GM23338 (cell line): Measurements from ENCODE around the gene S100PBP.
A peak's percentile ranks its signal among the peaks of the same experiment; 100 is the strongest.

Experiments used
- CREB1 ChIP-seq: fragments of 250-450 bp; sonication (Bioruptor Pico); IDR thresholded peaks from 2 replicates; pipeline ENCODE4 v1.5.0; 2020; ENCODE audit warnings: low read depth, mild to moderate bottlenecking, moderate library complexity
- CTCF ChIP-seq, 2 experiments: fragments of 200-600 bp in 1 of 2; sonication (generic) in 1 of 2; conservative IDR thresholded peaks; 2 replicates each; pipeline versions ENCODE4 v1.5.1 to v1.6.1; 2016 to 2017; ENCODE audit warnings: antibody characterized with exemption in 2 of 2, low read depth in 2 of 2, mild to moderate bottlenecking in 2 of 2, moderate library complexity in 1 of 2
- EZH2 ChIP-seq: fragments of 200-600 bp; sonication (generic); IDR thresholded peaks from one replicate; pipeline ENCODE4 v1.8.0; 2017; ENCODE audit warnings: antibody characterized with exemption, mild to moderate bottlenecking, low read depth; ENCODE audit not compliant: unreplicated experiment
- EZH2phosphoT487 ChIP-seq: fragments of 200-600 bp; sonication (generic); IDR thresholded peaks from one replicate; pipeline ENCODE4 v1.8.1; 2018; ENCODE audit warnings: antibody characterized with exemption; ENCODE audit not compliant: unreplicated experiment
- JUNB ChIP-seq: IDR thresholded peaks from one replicate; pipeline ENCODE4 v1.6.1; 2016; ENCODE audit warnings: antibody characterized with exemption; ENCODE audit not compliant: unreplicated experiment
- POLR2AphosphoS5 ChIP-seq: IDR thresholded peaks from 2 replicates; pipeline ENCODE4 v1.6.1; 2016; ENCODE audit warnings: antibody characterized with exemption, low read depth
- STAT1 ChIP-seq: IDR thresholded peaks from one replicate; pipeline ENCODE4 v1.6.1; 2016; ENCODE audit warnings: antibody characterized with exemption; ENCODE audit not compliant: unreplicated experiment
- ZNF114 ChIP-seq: fragments of 250-450 bp; sonication (Bioruptor Pico); IDR thresholded peaks from 2 replicates; pipeline ENCODE4 v1.5.0; 2020; ENCODE audit warnings: mild to moderate bottlenecking, moderate library complexity
- TF ChIP-seq, protein P1 (sequence below): IDR thresholded peaks from one replicate; pipeline ENCODE4 v1.6.1; 2018; ENCODE audit warnings: antibody characterized with exemption; ENCODE audit not compliant: unreplicated experiment
- TF ChIP-seq, protein P2 (sequence below): IDR thresholded peaks from 2 replicates; pipeline ENCODE4 v1.6.1; 2016; ENCODE audit warnings: antibody characterized with exemption

DNA sequence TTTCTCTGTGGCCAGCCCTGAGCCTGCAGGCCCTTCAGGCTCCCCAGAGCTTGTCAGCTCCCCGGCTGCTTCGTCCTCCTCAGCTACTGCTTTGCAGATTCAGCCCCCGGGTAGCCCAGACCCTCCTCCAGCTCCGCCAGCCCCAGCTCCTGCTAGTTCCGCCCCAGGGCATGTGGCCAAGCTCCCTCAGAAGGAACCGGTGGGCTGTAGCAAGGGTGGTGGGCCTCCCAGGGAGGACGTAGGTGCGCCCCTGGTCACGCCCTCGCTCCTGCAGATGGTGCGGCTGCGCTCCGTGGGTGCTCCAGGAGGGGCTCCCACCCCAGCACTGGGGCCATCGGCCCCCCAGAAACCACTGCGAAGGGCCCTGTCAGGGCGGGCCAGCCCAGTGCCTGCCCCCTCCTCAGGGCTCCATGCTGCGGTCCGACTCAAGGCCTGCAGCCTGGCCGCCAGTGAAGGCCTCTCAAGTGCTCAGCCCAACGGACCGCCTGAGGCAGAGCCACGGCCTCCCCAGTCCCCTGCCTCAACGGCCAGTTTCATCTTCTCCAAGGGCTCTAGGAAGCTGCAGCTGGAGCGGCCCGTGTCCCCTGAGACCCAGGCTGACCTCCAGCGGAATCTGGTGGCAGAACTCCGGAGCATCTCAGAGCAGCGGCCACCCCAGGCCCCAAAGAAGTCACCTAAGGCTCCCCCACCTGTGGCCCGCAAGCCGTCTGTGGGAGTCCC, 45.7 kb upstream of the S100PBP start:
- TF ChIP-seq CTCF (conservative IDR thresholded peaks at IDR 0.05; ENCODE audit: low read depth in 2 of 2), result no peak; a peak in 1 of 4 replicates
- no peak for TF ChIP-seq EZH2
- TF ChIP-seq STAT1, result no peak
- TF ChIP-seq POLR2AphosphoS5, result peak; percentile 37; the same call in 1 of the 2 replicates
- TF ChIP-seq EZH2phosphoT487, result no peak
- TF ChIP-seq ZNF114, result no peak
- TF ChIP-seq, protein P1, sequence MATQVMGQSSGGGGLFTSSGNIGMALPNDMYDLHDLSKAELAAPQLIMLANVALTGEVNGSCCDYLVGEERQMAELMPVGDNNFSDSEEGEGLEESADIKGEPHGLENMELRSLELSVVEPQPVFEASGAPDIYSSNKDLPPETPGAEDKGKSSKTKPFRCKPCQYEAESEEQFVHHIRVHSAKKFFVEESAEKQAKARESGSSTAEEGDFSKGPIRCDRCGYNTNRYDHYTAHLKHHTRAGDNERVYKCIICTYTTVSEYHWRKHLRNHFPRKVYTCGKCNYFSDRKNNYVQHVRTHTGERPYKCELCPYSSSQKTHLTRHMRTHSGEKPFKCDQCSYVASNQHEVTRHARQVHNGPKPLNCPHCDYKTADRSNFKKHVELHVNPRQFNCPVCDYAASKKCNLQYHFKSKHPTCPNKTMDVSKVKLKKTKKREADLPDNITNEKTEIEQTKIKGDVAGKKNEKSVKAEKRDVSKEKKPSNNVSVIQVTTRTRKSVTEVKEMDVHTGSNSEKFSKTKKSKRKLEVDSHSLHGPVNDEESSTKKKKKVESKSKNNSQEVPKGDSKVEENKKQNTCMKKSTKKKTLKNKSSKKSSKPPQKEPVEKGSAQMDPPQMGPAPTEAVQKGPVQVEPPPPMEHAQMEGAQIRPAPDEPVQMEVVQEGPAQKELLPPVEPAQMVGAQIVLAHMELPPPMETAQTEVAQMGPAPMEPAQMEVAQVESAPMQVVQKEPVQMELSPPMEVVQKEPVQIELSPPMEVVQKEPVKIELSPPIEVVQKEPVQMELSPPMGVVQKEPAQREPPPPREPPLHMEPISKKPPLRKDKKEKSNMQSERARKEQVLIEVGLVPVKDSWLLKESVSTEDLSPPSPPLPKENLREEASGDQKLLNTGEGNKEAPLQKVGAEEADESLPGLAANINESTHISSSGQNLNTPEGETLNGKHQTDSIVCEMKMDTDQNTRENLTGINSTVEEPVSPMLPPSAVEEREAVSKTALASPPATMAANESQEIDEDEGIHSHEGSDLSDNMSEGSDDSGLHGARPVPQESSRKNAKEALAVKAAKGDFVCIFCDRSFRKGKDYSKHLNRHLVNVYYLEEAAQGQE, result no peak
- TF ChIP-seq CREB1 (CRISPR knock-in tag), result no peak
- TF ChIP-seq, protein P2, sequence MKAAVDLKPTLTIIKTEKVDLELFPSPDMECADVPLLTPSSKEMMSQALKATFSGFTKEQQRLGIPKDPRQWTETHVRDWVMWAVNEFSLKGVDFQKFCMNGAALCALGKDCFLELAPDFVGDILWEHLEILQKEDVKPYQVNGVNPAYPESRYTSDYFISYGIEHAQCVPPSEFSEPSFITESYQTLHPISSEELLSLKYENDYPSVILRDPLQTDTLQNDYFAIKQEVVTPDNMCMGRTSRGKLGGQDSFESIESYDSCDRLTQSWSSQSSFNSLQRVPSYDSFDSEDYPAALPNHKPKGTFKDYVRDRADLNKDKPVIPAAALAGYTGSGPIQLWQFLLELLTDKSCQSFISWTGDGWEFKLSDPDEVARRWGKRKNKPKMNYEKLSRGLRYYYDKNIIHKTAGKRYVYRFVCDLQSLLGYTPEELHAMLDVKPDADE, result no peak
- TF ChIP-seq JUNB, result no peak
